Smooth muscle cell (in vitro differentiated cells): Measurements from ENCODE around the gene CENPP. TPM values are rescaled to one million over a fixed set of nuclear protein-coding genes. Genes with fewer than 3 reads are reported as not detected.

ENCODE experiments used
- DNase-seq: peaks from one replicate; lab custom pipeline; 2025; ENCODE audit not compliant: unreplicated experiment; lab: John Stamatoyannopoulos, UW
- H2AFZ ChIP-seq: fragments of 200-600 bp; sonication (generic); 2 replicates; pipeline ENCODE4 v1.6.0; 2016; ENCODE audit warnings: antibody characterized with exemption, low read depth, mild to moderate bottlenecking
- H3F3A ChIP-seq: fragments of 200-600 bp; sonication (generic); 2 replicates; pipeline ENCODE4 v1.6.0; 2017; ENCODE audit warnings: antibody characterized with exemption, low read depth
- H3K27ac ChIP-seq: fragments of 200-600 bp; sonication (generic); 2 replicates; pipeline ENCODE4 v1.5.1; 2016; ENCODE audit warnings: low read depth, mild to moderate bottlenecking
- H3K27me3 ChIP-seq: fragments of 200-600 bp; sonication (generic); 2 replicates; pipeline ENCODE4 v1.6.1; 2016; ENCODE audit warnings: low read depth, mild to moderate bottlenecking
- H3K36me3 ChIP-seq: fragments of 200-600 bp; sonication (generic); 2 replicates; pipeline ENCODE4 v1.5.1; 2016; ENCODE audit warnings: low read depth
- H3K4me1 ChIP-seq: fragments of 200-600 bp; sonication (generic); 2 replicates; pipeline ENCODE4 v1.5.1; 2016; ENCODE audit warnings: low read depth
- H3K4me2 ChIP-seq: fragments of 200-600 bp; sonication (generic); 2 replicates; pipeline ENCODE4 v1.6.0; 2016; ENCODE audit warnings: mild to moderate bottlenecking
- H3K4me3 ChIP-seq: fragments of 200-600 bp; sonication (generic); 2 replicates; pipeline ENCODE4 v1.5.1; 2016; ENCODE audit warnings: mild to moderate bottlenecking
- H3K79me2 ChIP-seq: fragments of 200-600 bp; sonication (generic); 2 replicates; pipeline ENCODE4 v1.6.0; 2016; ENCODE audit warnings: low read depth, mild to moderate bottlenecking
- H3K9ac ChIP-seq: fragments of 200-600 bp; sonication (generic); 2 replicates; pipeline ENCODE4 v1.6.0; 2016; ENCODE audit warnings: low read depth
- H3K9me3 ChIP-seq: fragments of 200-600 bp; sonication (generic); replicated peaks from 2 replicates; pipeline ENCODE4 v1.5.1; 2016; ENCODE audit warnings: low read depth
- H4K20me1 ChIP-seq: fragments of 200-600 bp; sonication (generic); 2 replicates; pipeline ENCODE4 v1.6.0; 2016; ENCODE audit warnings: low read depth
- CTCF ChIP-seq: fragments of 200-600 bp; sonication (generic); IDR thresholded peaks from 2 replicates; pipeline ENCODE4 v1.5.1; 2017; ENCODE audit warnings: borderline replicate concordance, mild to moderate bottlenecking, antibody characterized with exemption; ENCODE audit not compliant: insufficient read depth, poor library complexity, severe bottlenecking
- WGBS: methylation state at CpG from one replicate; pipeline ENCODE4 v1.1.7; 2016; ENCODE audit warnings: low lambda C conversion rate; 5-methylcytosine and 5-hydroxymethylcytosine counted together
- polyA plus RNA-seq: library from polyadenylated mRNA; unstranded; fragments of >200 nt; fragmentation: Nextera tagmentation; extraction: Ambion mirVana; gene quantifications from 2 replicates; pipeline ENCODE4 v1.2.1, GENCODE V29; 2016
- total RNA-seq: library from RNA; depleted of rRNA; stranded (reverse); fragments of >200 nt; gene quantifications from 2 replicates; pipeline ENCODE4 v1.2.3, GENCODE V29; 2014

CENPP gene
- total and polyA plus RNA-seq, 2 experiments from 2014 or later, result 4.2 to 17.5 TPM

GRCh38 chr9:92349771-92350739, 24.3 kb downstream of the CENPP start:
- no peaks in the 10 kb centered on the region for H4K20me1 ChIP-seq
- H3K27me3 ChIP-seq, result no peaks in the 10 kb centered on the region
- no peak overlapping the region for H3K9ac ChIP-seq
- H3K4me2 ChIP-seq, result peak overlapping the region; percentile 23
- no peaks in the 10 kb centered on the region for H3K4me1 ChIP-seq
- peaks cover 4% of the 10 kb centered on the region for H3K36me3 ChIP-seq
- H3K79me2 ChIP-seq, result no peaks in the 10 kb centered on the region
- H3F3A ChIP-seq, result no peaks in the 10 kb centered on the region
- no peak for DNase-seq
- H3K9me3 ChIP-seq, result no peaks in the 10 kb centered on the region
- H3K27ac ChIP-seq, result peak overlapping the region; percentile 51
- H3K4me3 ChIP-seq, result no peak overlapping the region
- TF ChIP-seq CTCF, result no peak
- peak overlapping the region; percentile 52 for H2AFZ ChIP-seq
- 50% methylated on average over 7 of the region's 7 CpGs for WGBS

DNA sequence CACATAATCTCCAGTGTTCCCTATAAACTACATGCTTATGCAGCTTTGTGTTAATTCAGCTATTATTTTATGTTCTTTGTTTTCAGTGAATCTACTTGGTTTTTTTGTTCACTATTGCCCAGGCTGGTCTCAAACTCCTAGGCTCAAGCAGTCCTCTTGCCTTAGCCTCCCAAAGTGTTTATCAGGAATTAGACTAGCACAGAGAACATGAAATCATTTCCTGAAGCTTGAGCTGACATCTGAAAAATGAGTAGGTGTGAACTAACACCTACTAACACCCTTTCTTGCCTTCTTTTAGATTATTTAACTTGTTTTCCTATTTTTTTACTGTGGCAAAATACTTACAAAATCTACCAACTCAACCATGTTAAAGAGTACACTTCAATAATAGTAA, 25.0 kb downstream of the CENPP start:
- H3K9me3 ChIP-seq, result no peaks in the 10 kb centered on the region
- H3K4me1 ChIP-seq, result no peaks in the 10 kb centered on the region
- H3K27ac ChIP-seq, result peak overlapping the region; percentile 51
- no peak for DNase-seq
- peak overlapping the region; percentile 23 for H3K4me2 ChIP-seq
- peak overlapping the region; percentile 52 for H2AFZ ChIP-seq
- peaks cover 2% of the 10 kb centered on the region for H3K36me3 ChIP-seq
- no peaks in the 10 kb centered on the region for H4K20me1 ChIP-seq
- no peak overlapping the region for H3K9ac ChIP-seq
- no peaks in the 10 kb centered on the region for H3F3A ChIP-seq
- no peak for TF ChIP-seq CTCF
- no peaks in the 10 kb centered on the region for H3K27me3 ChIP-seq
- no peak overlapping the region for H3K4me3 ChIP-seq
- H3K79me2 ChIP-seq, result no peaks in the 10 kb centered on the region

- no peak for DNase-seq
- WGBS, result 95% methylated on average over 6 of the region's 6 CpGs
Observed at GRCh38 chr9:92353051-92353450, 27.3 kb downstream of the CENPP start.

More at GRCh38 chr9:92353051-92353450, 27.3 kb downstream of the CENPP start:
- no peaks in the 10 kb centered on the region for H3F3A ChIP-seq
- no peak overlapping the region for H3K4me3 ChIP-seq
- H3K27me3 ChIP-seq, result no peaks in the 10 kb centered on the region
- H3K4me2 ChIP-seq, result no peak overlapping the region
- no peaks in the 10 kb centered on the region for H3K4me1 ChIP-seq
- H3K9me3 ChIP-seq, result peaks cover 10% of the 10 kb centered on the region
- H3K9ac ChIP-seq, result no peak overlapping the region
- no peak overlapping the region for H2AFZ ChIP-seq
- H3K36me3 ChIP-seq, result no peaks in the 10 kb centered on the region
- no peaks in the 10 kb centered on the region for H3K79me2 ChIP-seq
- no peaks in the 10 kb centered on the region for H4K20me1 ChIP-seq
- no peak for TF ChIP-seq CTCF
- no peak overlapping the region for H3K27ac ChIP-seq
